GM18511 (cell line): ENCODE measurements around the gene CAMK2D.

ENCODE experiments used
- ATAC-seq: cut with Tn5 transposase; IDR thresholded peaks from one replicate; pipeline ENCODE4 v1.9.1; 2021; ENCODE audit warnings: mild to moderate bottlenecking, moderate library complexity; ENCODE audit not compliant: unreplicated experiment

The CAMK2D gene

GRCh38 chr4:113452152-113452551 is 309.4 kb downstream of the CAMK2D start:
- ATAC-seq = no peak

GRCh38 chr4:113450295-113451080 is 311.1 kb downstream of the CAMK2D start:
- no peak for ATAC-seq

GRCh38 chr4:113449410-113449974 is 312.0 kb downstream of the CAMK2D start:
- no peak for ATAC-seq

GRCh38 chr4:113447769-113448168 is 313.8 kb downstream of the CAMK2D start:
- ATAC-seq = peak; percentile 84

GRCh38 chr4:113447061-113447460 is 314.5 kb downstream of the CAMK2D start:
- no peak for ATAC-seq

- no peak for ATAC-seq
These were observed 315.5 kb downstream of the CAMK2D start for GRCh38 chr4:113446019-113446418.

GRCh38 chr4:113445286-113445685 is 316.3 kb downstream of the CAMK2D start:
- ATAC-seq = no peak

GRCh38 chr4:113444386-113444785 is 317.2 kb downstream of the CAMK2D start:
- no peak for ATAC-seq

- ATAC-seq = no peak
These were observed 318.7 kb downstream of the CAMK2D start for GRCh38 chr4:113442826-113443225.

- no peak for ATAC-seq
These were observed 321.2 kb downstream of the CAMK2D start for GRCh38 chr4:113440371-113440770.

- ATAC-seq = no peak
These were observed 322.9 kb downstream of the CAMK2D start for GRCh38 chr4:113438596-113438995.

- no peak for ATAC-seq
These were observed 324.4 kb downstream of the CAMK2D start for GRCh38 chr4:113437129-113437528.

- no peak for ATAC-seq
These were observed 325.2 kb downstream of the CAMK2D start for GRCh38 chr4:113436360-113436759.

- peak; percentile 62 for ATAC-seq
These were observed 325.6 kb downstream of the CAMK2D start for GRCh38 chr4:113435893-113436292.

GRCh38 chr4:113434247-113434587 is 327.3 kb downstream of the CAMK2D start:
- no peak for ATAC-seq

- no peak for ATAC-seq
These were observed 327.8 kb downstream of the CAMK2D start for GRCh38 chr4:113433536-113434246.

- ATAC-seq = no peak
These were observed 328.4 kb downstream of the CAMK2D start for GRCh38 chr4:113433116-113433515.

GRCh38 chr4:113423631-113424030 is 337.9 kb downstream of the CAMK2D start:
- no peak for ATAC-seq

GRCh38 chr4:113420938-113421337 is 340.6 kb downstream of the CAMK2D start:
- ATAC-seq = no peak

GRCh38 chr4:113419631-113420030 is 341.9 kb downstream of the CAMK2D start:
- ATAC-seq = no peak

- ATAC-seq = no peak
These were observed 350.0 kb downstream of the CAMK2D start for GRCh38 chr4:113411496-113411938.

GRCh38 chr4:113410686-113411085 is 350.9 kb downstream of the CAMK2D start:
- ATAC-seq = no peak
